Measurements from ENCODE around the gene CARNS1. TPM values are rescaled to one million over a fixed set of nuclear protein-coding genes. Genes with fewer than 3 reads are reported as not detected.
A peak's percentile ranks its signal among the peaks of the same experiment; 100 is the strongest.

Gene CARNS1
- total and polyA plus RNA-seq, 2 of the 13 experiments (the other 11 are each of a cell fraction or from before 2014, with no cell fraction given), result not detected

- TF ChIP-seq ATF6 (CRISPR knock-in tag; conservative IDR thresholded peaks at IDR 0.05) (no peak), ZHX1 (CRISPR knock-in tag; IDR thresholded peaks at IDR 0.05; ENCODE audit: low read depth) (no peak), ZNF3 (CRISPR knock-in tag; IDR thresholded peaks at IDR 0.05) (no peak), ZNF101 (CRISPR knock-in tag; IDR thresholded peaks at IDR 0.05; ENCODE audit: borderline replicate concordance, low read depth) (no peak), ZNF205 (CRISPR knock-in tag; IDR thresholded peaks at IDR 0.05) (no peak), ZNF274 (CRISPR knock-in tag; IDR thresholded peaks at IDR 0.05) (no peak; the same call in 1 of the 2 replicates), ZNF790 (CRISPR knock-in tag; IDR thresholded peaks at IDR 0.05; ENCODE audit: borderline replicate concordance) (no peak), STAG1 (CRISPR knock-in tag; IDR thresholded peaks at IDR 0.05) (0 out of 2 replicates have a peak, but pooled peaks have one; percentile 4), ZNF687 (CRISPR knock-in tag; IDR thresholded peaks at IDR 0.05) (no peak; the same call in 1 of the 2 replicates), ZNF616 (CRISPR knock-in tag; IDR thresholded peaks at IDR 0.05; ENCODE audit: low read depth) (no peak), ZNF543 (CRISPR knock-in tag; IDR thresholded peaks at IDR 0.05) (0 out of 2 replicates have a peak, but pooled peaks have one; percentile 42), ZNF263 (CRISPR knock-in tag; IDR thresholded peaks at IDR 0.05) (peak; percentile 56; the same call in 1 of the 2 replicates), SNRNP70 (IDR thresholded peaks at IDR 0.05; ENCODE audit: low read depth, low read length) (no peak)
These were observed 44.1 kb upstream of the CARNS1 start (continued) for GRCh38 chr11:67371189-67371910.
